HG03039 (cell line): ENCODE results near the gene CDPF1.
"Not testable (repeated sequence)": the region's sequence is repeated elsewhere in the genome, so short reads cannot be mapped to it uniquely, and the experiment has no call there.

Experiments
- ATAC-seq: cut with Tn5 transposase; IDR thresholded peaks from one replicate; pipeline ENCODE4 v1.9.1; 2021; ENCODE audit warnings: mild to moderate bottlenecking, moderate library complexity; ENCODE audit not compliant: unreplicated experiment

CDPF1 gene

DNA sequence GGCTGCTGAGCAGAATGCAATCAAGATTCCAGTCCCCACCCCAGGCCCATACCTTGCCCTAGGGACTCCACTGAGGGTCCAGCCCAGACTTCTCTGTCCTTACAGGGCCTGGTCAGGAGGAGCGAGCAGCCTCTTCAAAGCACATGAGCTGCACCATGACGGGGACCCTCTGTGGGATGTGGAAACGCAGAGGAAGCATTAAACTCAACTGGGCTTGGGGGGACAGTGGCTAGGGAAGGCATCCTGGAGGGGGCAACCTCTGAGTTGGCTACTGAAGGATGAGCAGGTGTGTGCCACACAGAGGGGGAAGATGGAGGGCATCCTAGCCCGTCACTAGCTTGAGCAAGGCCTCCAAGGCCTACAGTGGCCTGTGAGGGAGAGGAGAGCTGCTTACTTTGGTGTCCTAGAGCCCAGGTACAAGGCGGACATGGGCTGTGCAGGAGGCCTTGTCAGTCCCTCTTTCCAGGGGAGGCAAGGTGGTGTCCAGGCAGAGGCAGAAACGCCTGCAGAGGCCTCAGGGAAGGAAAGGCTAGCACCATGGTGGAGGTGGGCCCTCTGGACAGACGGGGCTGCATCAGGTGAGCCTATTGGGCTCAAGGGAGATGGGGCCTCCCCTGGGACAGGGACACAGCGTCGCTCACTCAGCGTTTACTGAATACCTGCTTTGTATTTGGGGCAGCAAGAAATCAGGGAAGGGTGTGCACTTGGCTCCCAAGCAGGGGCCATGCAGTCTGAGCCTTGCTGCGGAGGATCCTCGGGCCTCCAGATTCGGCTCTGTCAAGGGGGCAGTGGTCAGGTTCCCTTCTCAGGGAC lies 32.0 kb upstream of the CDPF1 start:
- no peak for ATAC-seq

DNA sequence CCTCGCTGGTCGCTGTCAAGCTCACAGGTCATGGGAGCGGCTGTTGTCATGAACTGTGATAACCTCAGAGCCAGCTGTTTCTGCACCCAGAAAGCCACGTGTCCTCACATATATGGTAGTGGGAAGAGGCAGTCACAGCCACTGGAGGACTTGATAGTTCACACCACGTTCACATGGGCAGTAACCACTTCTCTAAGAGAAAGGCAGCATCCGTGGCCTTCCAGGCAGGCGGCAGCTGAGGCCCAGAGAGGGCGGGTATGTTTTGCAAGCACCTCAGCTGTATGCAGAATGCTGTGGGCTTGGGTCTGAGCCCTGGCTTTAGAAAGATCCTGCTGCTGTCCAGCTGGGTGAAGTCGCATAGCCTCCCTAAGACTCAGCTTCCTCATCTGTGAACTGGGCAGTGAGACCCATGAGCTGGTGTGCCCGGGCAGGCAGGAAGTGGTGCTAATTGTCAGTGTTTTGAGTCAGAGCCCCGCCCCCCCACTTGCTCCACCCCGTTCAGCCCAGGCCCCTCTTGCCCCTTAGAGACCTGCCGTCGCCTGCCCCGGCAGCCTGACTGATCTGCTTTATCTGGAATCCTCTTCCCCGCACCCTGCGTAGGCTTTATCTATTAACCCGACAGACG lies 31.0 kb upstream of the CDPF1 start:
- no peak for ATAC-seq

DNA sequence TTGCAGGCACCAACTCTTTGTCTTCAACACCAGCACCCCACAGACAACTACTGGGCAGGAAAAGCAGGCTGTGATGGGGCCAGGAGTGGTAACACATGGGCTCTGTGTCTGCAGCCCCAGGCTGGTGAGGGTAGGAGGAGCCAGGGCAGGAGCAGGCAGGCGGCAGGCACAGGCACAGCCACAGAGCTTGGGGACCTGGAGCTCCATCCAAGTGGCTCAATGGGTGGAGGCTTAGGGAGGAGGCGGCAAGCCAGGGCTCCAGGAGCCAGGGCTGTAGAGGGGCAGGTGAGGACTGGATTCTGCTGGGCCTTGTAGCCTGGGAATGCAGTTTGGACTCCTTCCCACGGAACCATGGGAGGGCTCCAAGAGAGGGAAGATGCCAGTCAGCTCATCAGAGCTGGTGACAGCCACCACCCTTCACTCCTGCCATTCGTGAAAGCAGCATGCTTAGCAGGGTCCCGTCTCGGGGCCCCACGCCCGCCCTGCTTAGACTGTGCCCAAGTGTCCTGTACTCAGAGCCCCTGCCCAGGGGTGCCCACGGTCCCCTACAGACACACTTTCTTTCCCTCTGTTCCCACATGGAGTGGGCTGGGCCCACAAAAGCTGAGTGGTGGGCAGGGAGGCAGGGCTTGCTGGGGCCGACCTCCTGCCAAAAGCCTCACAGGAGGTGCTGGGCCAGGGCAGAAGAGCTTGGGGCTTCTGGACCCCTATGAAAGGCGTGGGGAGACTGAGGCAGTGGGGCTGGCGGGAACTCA lies 30.1 kb upstream of the CDPF1 start:
- no peak for ATAC-seq

- ATAC-seq: no peak
Measured at GRCh38 chr22:46278656-46279645, 28.9 kb upstream of the CDPF1 start.

- no peak for ATAC-seq
Measured at GRCh38 chr22:46276563-46276962, 26.5 kb upstream of the CDPF1 start.

DNA sequence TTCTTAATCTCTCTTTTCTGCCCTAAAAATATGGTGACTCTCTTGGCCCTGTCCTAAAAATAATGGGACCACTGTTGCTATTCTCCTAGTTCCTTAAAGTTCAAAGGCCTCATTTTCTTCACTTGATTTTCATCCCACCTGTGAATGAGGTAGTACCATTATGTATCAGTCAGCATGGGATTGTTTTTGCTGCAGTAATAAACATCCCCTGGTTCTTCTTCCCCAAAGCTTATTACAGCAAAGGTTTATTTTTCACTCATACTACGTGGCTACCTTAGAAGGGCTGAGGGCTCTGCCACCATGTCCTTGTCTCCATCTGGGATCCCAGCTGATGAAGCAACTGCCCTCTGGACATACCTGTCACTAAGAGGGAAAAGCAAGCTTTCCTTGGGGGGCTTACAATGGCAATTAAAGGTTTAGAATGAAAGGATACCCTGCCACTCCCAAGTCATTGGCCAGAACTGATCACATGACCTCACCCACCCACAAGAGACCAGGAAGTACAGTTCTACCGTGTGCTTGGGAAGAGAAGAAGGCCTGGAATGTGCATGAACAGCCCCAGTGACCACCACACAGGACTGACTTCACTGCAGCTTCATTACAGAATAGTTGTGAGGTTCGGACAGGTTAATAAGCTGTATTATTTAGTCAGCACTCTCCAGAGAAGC lies 25.5 kb upstream of the CDPF1 start:
- ATAC-seq: no peak

DNA sequence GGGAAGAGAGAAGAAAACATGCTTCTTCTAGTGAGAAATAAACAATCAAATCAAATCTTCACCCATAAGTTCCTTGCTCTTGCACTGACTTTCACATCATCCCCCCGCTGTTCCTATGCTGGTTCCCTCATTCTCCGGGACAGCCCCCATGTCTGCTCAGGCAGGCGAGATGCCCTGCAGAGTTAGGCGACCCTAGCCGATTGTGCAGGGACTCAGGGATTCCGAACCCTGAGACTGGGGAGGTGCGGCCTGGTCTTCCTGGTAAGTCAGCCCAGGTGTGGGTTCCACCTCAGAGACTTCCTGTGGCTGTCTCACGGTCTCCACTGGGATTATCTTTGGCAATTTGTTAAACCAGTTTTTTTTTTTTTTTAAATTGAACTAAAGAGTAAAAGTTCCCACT lies 24.3 kb upstream of the CDPF1 start:
- no peak for ATAC-seq

DNA sequence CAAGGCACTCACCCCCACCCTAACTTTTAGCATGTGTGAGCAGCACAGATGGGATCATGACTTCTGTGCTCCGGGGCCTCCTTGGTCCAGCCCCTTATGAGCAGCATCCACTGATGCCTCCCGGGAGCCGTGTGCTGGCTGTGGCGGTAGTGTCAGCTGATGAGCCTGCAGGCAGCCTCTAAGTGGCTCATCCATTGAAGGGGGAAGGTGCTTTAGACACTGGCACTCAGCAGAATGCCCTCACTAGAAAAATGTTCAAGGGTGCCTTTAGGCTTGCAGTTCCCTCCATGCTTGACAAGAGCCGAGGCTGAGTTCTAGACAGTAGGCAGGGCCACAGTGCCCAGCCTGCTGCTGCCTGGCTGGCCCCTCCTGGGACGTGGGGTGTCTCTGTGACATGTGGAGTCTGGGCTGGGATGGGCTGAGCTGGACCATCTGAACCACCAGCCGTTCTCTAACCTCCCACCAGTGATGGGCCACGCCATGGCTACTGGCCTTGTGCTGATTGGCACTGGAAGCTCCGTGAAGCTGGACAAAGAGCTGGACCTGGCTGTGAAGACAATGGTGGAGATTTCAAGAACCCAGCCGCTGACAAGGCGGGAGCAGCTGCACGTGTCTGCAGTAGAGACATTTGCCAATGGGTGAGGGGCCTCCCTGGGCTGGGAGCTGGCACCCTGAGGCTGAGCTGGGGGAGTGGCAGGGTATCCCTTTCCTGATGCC lies 23.5 kb upstream of the CDPF1 start:
- no peak for ATAC-seq

GRCh38 chr22:46272762-46273431 lies 22.8 kb upstream of the CDPF1 start:
- no peak for ATAC-seq

- ATAC-seq: no peak
Measured at GRCh38 chr22:46272196-46272595, 22.1 kb upstream of the CDPF1 start.

GRCh38 chr22:46269564-46269963 lies 19.5 kb upstream of the CDPF1 start:
- no peak for ATAC-seq

- peak; percentile 51 for ATAC-seq
Measured at GRCh38 chr22:46267431-46268279, 17.6 kb upstream of the CDPF1 start, which contains the start of gene TTC38. TTC38 (plus strand) TSS chr22:46268008; CDS start chr22:46268040, 32 bp downstream.

GRCh38 chr22:46265627-46266026 lies 15.5 kb upstream of the CDPF1 start:
- not testable (repeated sequence) for ATAC-seq

- ATAC-seq: not testable (repeated sequence)
Measured at GRCh38 chr22:46264520-46264919, 14.4 kb upstream of the CDPF1 start.

- ATAC-seq: no peak
Measured at GRCh38 chr22:46263216-46263590, 13.1 kb upstream of the CDPF1 start, which contains the start of gene PKDREJ. PKDREJ (minus strand) TSS chr22:46263343; CDS start chr22:46263322, 21 bp downstream.

- ATAC-seq: no peak
Measured at GRCh38 chr22:46262449-46263215, 12.5 kb upstream of the CDPF1 start.

DNA sequence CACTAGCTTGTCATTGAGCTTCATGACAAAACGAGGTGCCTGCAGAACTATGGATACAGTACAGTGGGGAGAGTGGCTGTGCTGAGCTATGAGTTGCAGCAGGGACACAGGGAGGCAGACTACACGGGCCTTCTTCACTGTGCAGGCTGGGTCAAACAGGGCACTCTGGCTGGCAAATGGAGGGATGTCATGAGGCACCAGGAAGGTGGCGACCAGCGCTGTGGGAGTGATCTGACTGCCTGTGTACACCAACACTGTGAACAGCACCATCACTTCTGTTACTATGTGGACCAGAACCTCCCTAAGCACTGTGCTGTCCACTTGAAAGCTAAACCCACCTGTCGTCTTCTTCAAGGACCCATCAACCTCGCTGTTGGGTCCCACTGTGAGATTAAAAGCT lies 9.9 kb upstream of the CDPF1 start:
- ATAC-seq: no peak
